Activated T-helper 1 cell treated with Interleukin-2 at 50 U/mL for 16 hours (primary cell): ENCODE results near the gene PIR.

ENCODE experiments used
- DNase-seq: peaks from one replicate; pipeline ENCODE4 v3.0.0-alpha.2; 2020; ENCODE audit warnings: low read depth

Gene PIR

GRCh38 chrX:15345976-15346375, 147.2 kb downstream of the PIR start:
- no peak for DNase-seq

GRCh38 chrX:15344106-15344505, 149.0 kb downstream of the PIR start:
- no peak for DNase-seq

- no peak for DNase-seq
These were observed 150.1 kb downstream of the PIR start for GRCh38 chrX:15343075-15343476.

- DNase-seq = no peak
These were observed 152.3 kb downstream of the PIR start for GRCh38 chrX:15340867-15341266.

- no peak for DNase-seq
These were observed 157.1 kb downstream of the PIR start for GRCh38 chrX:15336023-15336413.

GRCh38 chrX:15335135-15336022, 157.8 kb downstream of the PIR start, which contains the start of gene PIGA:
PIGA (minus strand) TSS chrX:15335523; CDS start chrX:15331930, 3,593 bp downstream.
- DNase-seq = peak; percentile 81
